Sciatic nerve (tissue), 2 donors: ENCODE measurements around the gene FAM3D. TPM values are rescaled to one million over a fixed set of nuclear protein-coding genes. Genes with fewer than 3 reads are reported as not detected.
A peak's percentile ranks its signal among the peaks of the same experiment; 100 is the strongest.

Experiments used
- ATAC-seq: fragments of 200-7000 bp; cut with Tn5 transposase; one replicate; pipeline ENCODE4 v1.9.1; 2020; ENCODE audit warnings: mild to moderate bottlenecking, moderate library complexity
- DNase-seq: peaks from one replicate; pipeline ENCODE4 v3.0.0-alpha.2; 2020; ENCODE audit warnings: low spot score
- intact Hi-C: fragments of 100-400 bp; cut with DNase I; formaldehyde crosslinking; loops from one replicate; pipeline ENCODE4 v1.14.2; 2022
- total RNA-seq: library from RNA; stranded (reverse); fragmentation: NEBNext Ultra II Directional; extraction: Animal tissue kit (Norgen Biotek cat#: 25700); gene quantifications from one replicate; pipeline ENCODE4 v1.2.1, GENCODE V29; 2021
- donor health status: DM: no; HTN: no; CAD: no.
- donor health status: DM: no; HTN: no; CAD: no.

FAM3D gene
- total RNA-seq, 1 donor from 2014 or later = not detected

GRCh38 chr3:58633157-58633865, 33.3 kb downstream of the FAM3D start:
- DNase-seq (no peak), ATAC-seq (no peak)
- intact Hi-C loops = loop anchor here (5.0 kb wide), 1 partner anchor 66 kb away; no protein-coding TSS in a partner anchor

GRCh38 chr3:58631742-58632141, 34.8 kb downstream of the FAM3D start:
- intact Hi-C loops = loop anchor here (5.0 kb wide), 1 partner anchor 64 kb away; no protein-coding TSS in a partner anchor
- ATAC-seq = no peak
- no peak for DNase-seq

- no peak for ATAC-seq
- no peak for DNase-seq
- intact Hi-C loops = loop anchor here (5.0 kb wide), 1 partner anchor 63 kb away; no protein-coding TSS in a partner anchor
Observed at GRCh38 chr3:58630710-58631092, 35.9 kb downstream of the FAM3D start.

GRCh38 chr3:58630076-58630709, 36.4 kb downstream of the FAM3D start:
- intact Hi-C loops = loop anchor here (5.0 kb wide), 1 partner anchor 63 kb away; no protein-coding TSS in a partner anchor
- DNase-seq (peak; percentile 85), ATAC-seq (peak; percentile 79)

- intact Hi-C loops = loop anchor here (5.0 kb wide), 1 partner anchor 62 kb away; no protein-coding TSS in a partner anchor
- no peak for ATAC-seq
Observed at GRCh38 chr3:58629629-58630028, 36.9 kb downstream of the FAM3D start.

GRCh38 chr3:58628823-58629562, 37.6 kb downstream of the FAM3D start:
- DNase-seq = peak; percentile 74
- intact Hi-C loops = no loop called here

More at GRCh38 chr3:58629629-58630028, 36.9 kb downstream of the FAM3D start:
- DNase-seq = no peak

GRCh38 chr3:58627941-58628340, 38.6 kb downstream of the FAM3D start:
- DNase-seq (no peak), ATAC-seq (no peak)
- intact Hi-C loops = no loop called here

More at GRCh38 chr3:58628823-58629562, 37.6 kb downstream of the FAM3D start:
- ATAC-seq = peak; percentile 88

- no peak for ATAC-seq
Observed at GRCh38 chr3:58627570-58627885, 39.0 kb downstream of the FAM3D start.

GRCh38 chr3:58626841-58627569, 39.6 kb downstream of the FAM3D start:
- ATAC-seq = no peak

More at GRCh38 chr3:58627570-58627885, 39.0 kb downstream of the FAM3D start:
- intact Hi-C loops = no loop called here
- no peak for DNase-seq

GRCh38 chr3:58625196-58625824, 41.3 kb downstream of the FAM3D start:
- ATAC-seq (no peak), DNase-seq (no peak)
- intact Hi-C loops = no loop called here

More at GRCh38 chr3:58626841-58627569, 39.6 kb downstream of the FAM3D start:
- intact Hi-C loops = no loop called here
- no peak for DNase-seq

- intact Hi-C loops = no loop called here
- no peak for DNase-seq
- ATAC-seq = no peak
Observed at GRCh38 chr3:58624550-58624949, 42.0 kb downstream of the FAM3D start.

- ATAC-seq (no peak), DNase-seq (no peak)
- intact Hi-C loops = no loop called here
Observed at GRCh38 chr3:58623961-58624360, 42.6 kb downstream of the FAM3D start.

GRCh38 chr3:58623478-58623877, 43.1 kb downstream of the FAM3D start:
- no peak for DNase-seq
- no peak for ATAC-seq
- intact Hi-C loops = no loop called here

GRCh38 chr3:58622892-58623291, 43.7 kb downstream of the FAM3D start:
- intact Hi-C loops = no loop called here
- ATAC-seq = peak; percentile 42

GRCh38 chr3:58622436-58622835, 44.1 kb downstream of the FAM3D start:
- DNase-seq = no peak
- ATAC-seq = no peak
- intact Hi-C loops = no loop called here

More at GRCh38 chr3:58622892-58623291, 43.7 kb downstream of the FAM3D start:
- DNase-seq = no peak

GRCh38 chr3:58621086-58621830, 45.3 kb downstream of the FAM3D start:
- intact Hi-C loops = no loop called here
- no peak for DNase-seq
- ATAC-seq = peak; percentile 25

GRCh38 chr3:58620421-58620820, 46.2 kb downstream of the FAM3D start:
- intact Hi-C loops = no loop called here
- ATAC-seq = peak; percentile 69

GRCh38 chr3:58617338-58617761, 49.2 kb downstream of the FAM3D start:
- DNase-seq = no peak
- intact Hi-C loops = no loop called here
- ATAC-seq = peak; percentile 89

More at GRCh38 chr3:58620421-58620820, 46.2 kb downstream of the FAM3D start:
- no peak for DNase-seq
